Prostate gland (tissue), 2 donors: ENCODE measurements around the gene MLLT6.

Experiments
- POLR2A ChIP-seq: fragments of 450-650 bp; IDR thresholded peaks from one replicate; pipeline ENCODE4 v1.6.1; 2016; ENCODE audit warnings: antibody characterized with exemption, mild to moderate bottlenecking
- TF ChIP-seq, protein P1 (sequence below), 4 experiments: fragments of 200-600 bp in 2 of 4; fragments of 450-650 bp in 2 of 4; sonication (generic) in 2 of 4; IDR thresholded peaks; 1 replicate in 3 of 4; 2 replicates in 1 of 4; pipeline ENCODE4 v1.5.1; 2016 to 2019; ENCODE audit warnings: antibody characterized with exemption in 4 of 4, mild to moderate bottlenecking in 2 of 4, moderate library complexity in 2 of 4

DNA sequence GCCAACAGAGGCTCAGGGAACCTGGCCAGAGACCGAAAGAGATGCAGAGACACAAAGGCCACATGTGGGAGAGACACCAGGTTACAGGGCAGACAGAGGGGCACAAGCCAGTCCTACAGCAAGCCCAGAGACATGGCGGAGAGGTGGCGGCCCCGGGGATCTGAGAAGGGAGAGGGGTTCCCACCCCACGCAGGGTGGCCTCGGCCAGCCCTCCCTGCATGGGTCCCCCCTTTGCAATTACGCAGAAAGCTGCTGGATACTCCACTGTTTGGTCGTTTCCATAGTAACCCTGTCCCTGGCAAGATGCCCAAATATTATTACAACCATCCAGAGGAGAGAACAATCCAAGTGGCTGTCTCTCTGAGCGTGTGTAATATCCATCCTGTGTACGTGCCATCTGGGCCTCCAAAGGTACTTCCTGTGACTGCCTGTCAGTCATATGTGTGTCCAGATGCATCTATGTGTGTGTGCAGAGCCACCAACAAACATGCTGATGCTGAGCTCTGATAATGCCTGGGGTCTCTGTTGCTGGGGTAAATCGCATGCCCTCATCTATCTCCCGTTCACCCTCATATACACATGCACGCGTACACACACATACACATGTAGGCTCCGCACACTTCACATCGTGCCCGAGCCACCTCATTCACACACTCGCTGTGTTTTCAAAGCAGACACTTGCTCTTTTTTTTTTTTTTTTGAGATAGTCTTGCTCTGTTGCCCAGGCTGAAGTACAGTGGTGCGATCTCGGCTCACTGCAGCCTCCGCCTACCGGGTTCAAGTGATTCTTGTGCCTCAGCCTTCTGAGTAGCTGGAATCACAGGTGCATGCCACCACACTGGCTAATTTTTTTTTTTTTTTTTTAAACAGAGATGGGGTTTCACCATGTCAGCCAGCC lies 37.6 kb downstream of the MLLT6 start:
- TF ChIP-seq, protein P1, sequence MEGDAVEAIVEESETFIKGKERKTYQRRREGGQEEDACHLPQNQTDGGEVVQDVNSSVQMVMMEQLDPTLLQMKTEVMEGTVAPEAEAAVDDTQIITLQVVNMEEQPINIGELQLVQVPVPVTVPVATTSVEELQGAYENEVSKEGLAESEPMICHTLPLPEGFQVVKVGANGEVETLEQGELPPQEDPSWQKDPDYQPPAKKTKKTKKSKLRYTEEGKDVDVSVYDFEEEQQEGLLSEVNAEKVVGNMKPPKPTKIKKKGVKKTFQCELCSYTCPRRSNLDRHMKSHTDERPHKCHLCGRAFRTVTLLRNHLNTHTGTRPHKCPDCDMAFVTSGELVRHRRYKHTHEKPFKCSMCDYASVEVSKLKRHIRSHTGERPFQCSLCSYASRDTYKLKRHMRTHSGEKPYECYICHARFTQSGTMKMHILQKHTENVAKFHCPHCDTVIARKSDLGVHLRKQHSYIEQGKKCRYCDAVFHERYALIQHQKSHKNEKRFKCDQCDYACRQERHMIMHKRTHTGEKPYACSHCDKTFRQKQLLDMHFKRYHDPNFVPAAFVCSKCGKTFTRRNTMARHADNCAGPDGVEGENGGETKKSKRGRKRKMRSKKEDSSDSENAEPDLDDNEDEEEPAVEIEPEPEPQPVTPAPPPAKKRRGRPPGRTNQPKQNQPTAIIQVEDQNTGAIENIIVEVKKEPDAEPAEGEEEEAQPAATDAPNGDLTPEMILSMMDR (IDR thresholded peaks at IDR 0.05), result no peak
- TF ChIP-seq POLR2A, result no peak
